ENCODE data around the gene ZSCAN22. TPM values are rescaled to one million over a fixed set of nuclear protein-coding genes. Genes with fewer than 3 reads are reported as not detected.
A peak's percentile ranks its signal among the peaks of the same experiment; 100 is the strongest.

Gene ZSCAN22
- total RNA-seq, 1 donor from 2014 or later = 4.6 TPM

GRCh38 chr19:58328999-58329398 lies 2.2 kb downstream of the ZSCAN22 start:
- peak; percentile 28 for DNase-seq (ENCODE audit: low spot score, unreplicated experiment)
- H3K9me3 Mint-ChIP-seq (ENCODE audit: low read depth) = no peaks in the 10 kb centered on the region
- no peaks in the 10 kb centered on the region for H3K27me3 Mint-ChIP-seq
- TF ChIP-seq CTCF (IDR thresholded peaks at IDR 0.05; ENCODE audit: unreplicated experiment) = peak; percentile 60
- peaks cover 10% of the 10 kb centered on the region for H3K4me1 Mint-ChIP-seq (ENCODE audit: low read depth)
- peak overlapping the region; percentile 11 for H3K27ac Mint-ChIP-seq
- H3K36me3 Mint-ChIP-seq (ENCODE audit: insufficient read depth) = no peaks in the 10 kb centered on the region
- no peak overlapping the region for H3K4me3 Mint-ChIP-seq (ENCODE audit: low read depth)

GRCh38 chr19:58330458-58330857 lies 3.7 kb downstream of the ZSCAN22 start:
- no peak overlapping the region for H3K4me3 Mint-ChIP-seq (ENCODE audit: low read depth)

GRCh38 chr19:58332697-58333096 lies 5.9 kb downstream of the ZSCAN22 start:
- no peak overlapping the region for H3K27ac Mint-ChIP-seq
- no peaks in the 10 kb centered on the region for H3K27me3 Mint-ChIP-seq
- H3K9me3 Mint-ChIP-seq (ENCODE audit: low read depth) = no peaks in the 10 kb centered on the region
- H3K4me1 Mint-ChIP-seq (ENCODE audit: low read depth) = peaks cover 10% of the 10 kb centered on the region
- no peak for DNase-seq (ENCODE audit: low spot score, unreplicated experiment)
- H3K36me3 Mint-ChIP-seq (ENCODE audit: insufficient read depth) = peaks cover 6% of the 10 kb centered on the region
- TF ChIP-seq CTCF (IDR thresholded peaks at IDR 0.05; ENCODE audit: unreplicated experiment) = no peak
- H3K4me3 Mint-ChIP-seq (ENCODE audit: low read depth) = no peak overlapping the region

More at GRCh38 chr19:58330458-58330857, 3.7 kb downstream of the ZSCAN22 start:
- DNase-seq (ENCODE audit: low spot score, unreplicated experiment) = no peak
- Mint-ChIP-seq H3K27ac (no peak overlapping the region), H3K27me3 (no peaks in the 10 kb centered on the region), H3K9me3 (ENCODE audit: low read depth) (no peaks in the 10 kb centered on the region), H3K4me1 (ENCODE audit: low read depth) (peaks cover 10% of the 10 kb centered on the region), H3K36me3 (ENCODE audit: insufficient read depth) (peaks cover 2% of the 10 kb centered on the region)
- no peak for TF ChIP-seq CTCF (IDR thresholded peaks at IDR 0.05; ENCODE audit: unreplicated experiment)

GRCh38 chr19:58334691-58335249 lies 8.0 kb downstream of the ZSCAN22 start:
- H3K27me3 Mint-ChIP-seq = no peaks in the 10 kb centered on the region
- peaks cover 7% of the 10 kb centered on the region for H3K4me1 Mint-ChIP-seq (ENCODE audit: low read depth)
- peaks cover 18% of the 10 kb centered on the region for H3K36me3 Mint-ChIP-seq (ENCODE audit: insufficient read depth)
- no peak overlapping the region for H3K27ac Mint-ChIP-seq
- DNase-seq (ENCODE audit: low spot score, unreplicated experiment) = no peak
- H3K9me3 Mint-ChIP-seq (ENCODE audit: low read depth) = no peaks in the 10 kb centered on the region
- no peak for TF ChIP-seq CTCF (IDR thresholded peaks at IDR 0.05; ENCODE audit: unreplicated experiment)
- H3K4me3 Mint-ChIP-seq (ENCODE audit: low read depth) = no peak overlapping the region

GRCh38 chr19:58335630-58336029 lies 8.8 kb downstream of the ZSCAN22 start:
- peaks cover 4% of the 10 kb centered on the region for H3K4me1 Mint-ChIP-seq (ENCODE audit: low read depth)
- H3K27me3 Mint-ChIP-seq = no peaks in the 10 kb centered on the region
- no peak for TF ChIP-seq CTCF (IDR thresholded peaks at IDR 0.05; ENCODE audit: unreplicated experiment)
- no peaks in the 10 kb centered on the region for H3K9me3 Mint-ChIP-seq (ENCODE audit: low read depth)
- H3K27ac Mint-ChIP-seq = no peak overlapping the region
- peaks cover 21% of the 10 kb centered on the region for H3K36me3 Mint-ChIP-seq (ENCODE audit: insufficient read depth)
- no peak overlapping the region for H3K4me3 Mint-ChIP-seq (ENCODE audit: low read depth)
- DNase-seq (ENCODE audit: low spot score, unreplicated experiment) = no peak

Data from progenitor cell of endocrine pancreas (in vitro differentiated cells).